ENCODE results near the gene CALML4.
"Not testable (repeated sequence)": the region's sequence is repeated elsewhere in the genome, so short reads cannot be mapped to it uniquely, and the experiment has no call there.

Gene CALML4

DNA sequence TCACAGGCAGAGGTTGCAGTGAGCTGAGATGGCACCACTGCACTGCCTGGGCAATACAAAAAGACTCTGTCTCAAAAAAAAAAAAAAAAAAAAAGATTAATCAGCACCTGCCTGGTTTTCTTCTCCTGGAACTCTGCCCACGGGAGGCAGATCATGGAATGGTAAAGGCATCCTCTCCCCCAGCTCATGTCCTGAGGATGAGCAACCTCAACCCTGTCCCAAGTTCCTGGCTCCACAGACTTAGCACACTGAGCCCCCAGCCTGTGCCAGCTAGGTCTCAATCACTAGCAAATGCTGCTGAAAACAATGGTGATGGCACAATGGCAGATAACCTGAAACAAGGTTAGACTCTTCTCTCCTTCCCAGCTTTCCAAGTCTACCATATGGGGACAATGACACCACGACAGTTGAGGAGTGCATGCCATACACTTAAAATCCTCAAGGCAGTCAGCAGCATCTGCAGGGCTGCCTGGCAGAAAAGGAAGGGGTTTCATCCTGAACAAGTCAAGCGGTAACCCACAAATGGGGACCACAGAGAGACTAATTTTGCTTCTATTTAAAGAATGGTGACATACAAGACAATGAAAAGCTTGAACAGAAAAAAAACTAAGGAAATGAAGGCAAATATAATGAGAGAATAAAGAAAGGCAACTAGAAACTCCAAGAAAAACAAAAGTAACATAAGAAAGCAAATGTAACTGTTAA lies 19.6 kb upstream of the CALML4 start:
- no peak for FAIRE-seq

DNA sequence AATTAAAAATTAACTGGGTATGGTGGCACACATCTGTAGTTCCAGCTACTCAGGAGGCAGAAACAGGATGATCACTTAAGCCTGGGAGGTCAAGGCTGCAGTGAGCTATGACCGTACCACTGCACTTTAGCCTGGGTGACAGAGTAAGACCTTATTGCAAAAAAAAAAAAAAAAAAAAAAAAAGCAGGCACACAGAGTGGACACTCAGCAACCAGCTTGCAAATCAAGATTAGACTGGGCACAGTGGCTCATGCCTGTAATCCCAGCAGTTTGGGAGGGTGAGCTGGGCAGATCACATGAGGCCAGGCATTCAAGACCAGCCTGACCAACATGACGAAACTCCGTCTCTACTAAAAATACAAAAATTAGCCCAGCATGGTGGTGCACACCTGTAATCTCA lies 19.0 kb upstream of the CALML4 start:
- FAIRE-seq = no peak

DNA sequence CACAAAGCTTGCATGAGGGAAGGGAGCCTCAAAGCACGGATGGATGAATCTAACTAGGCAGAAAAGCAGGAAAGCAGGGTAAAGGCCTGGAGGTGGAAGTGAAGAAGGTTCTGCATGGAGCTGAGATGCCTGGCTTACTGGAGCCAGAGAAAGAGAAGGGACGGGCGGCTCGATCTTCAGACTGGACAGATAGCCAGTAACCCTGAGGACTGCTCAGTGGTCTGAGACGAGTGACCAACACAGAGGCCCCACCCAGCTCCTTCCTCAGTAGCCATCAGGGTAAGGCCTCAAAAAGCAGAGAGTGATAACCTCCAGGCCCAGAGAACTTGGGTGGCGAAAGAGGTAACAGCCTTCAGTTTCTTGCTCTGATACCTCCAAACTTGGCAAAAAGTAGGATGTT lies 18.0 kb upstream of the CALML4 start:
- FAIRE-seq = no peak

DNA sequence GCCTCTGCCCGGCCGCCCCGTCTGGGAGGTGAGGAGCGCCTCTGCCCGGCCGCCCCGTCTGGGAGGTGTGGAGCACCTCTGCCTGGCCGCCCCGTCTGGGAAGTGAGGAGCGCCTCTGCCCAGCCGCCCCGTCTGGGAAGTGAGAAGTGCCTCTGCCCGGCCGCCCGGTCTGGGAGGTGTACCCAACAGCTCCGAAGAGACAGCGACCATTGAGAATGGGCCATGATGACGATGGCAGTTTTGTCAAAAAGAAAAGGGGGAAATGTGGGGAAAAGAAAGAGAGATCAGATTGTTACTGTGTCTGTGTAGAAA lies 17.3 kb upstream of the CALML4 start:
- not testable (repeated sequence) for FAIRE-seq

DNA sequence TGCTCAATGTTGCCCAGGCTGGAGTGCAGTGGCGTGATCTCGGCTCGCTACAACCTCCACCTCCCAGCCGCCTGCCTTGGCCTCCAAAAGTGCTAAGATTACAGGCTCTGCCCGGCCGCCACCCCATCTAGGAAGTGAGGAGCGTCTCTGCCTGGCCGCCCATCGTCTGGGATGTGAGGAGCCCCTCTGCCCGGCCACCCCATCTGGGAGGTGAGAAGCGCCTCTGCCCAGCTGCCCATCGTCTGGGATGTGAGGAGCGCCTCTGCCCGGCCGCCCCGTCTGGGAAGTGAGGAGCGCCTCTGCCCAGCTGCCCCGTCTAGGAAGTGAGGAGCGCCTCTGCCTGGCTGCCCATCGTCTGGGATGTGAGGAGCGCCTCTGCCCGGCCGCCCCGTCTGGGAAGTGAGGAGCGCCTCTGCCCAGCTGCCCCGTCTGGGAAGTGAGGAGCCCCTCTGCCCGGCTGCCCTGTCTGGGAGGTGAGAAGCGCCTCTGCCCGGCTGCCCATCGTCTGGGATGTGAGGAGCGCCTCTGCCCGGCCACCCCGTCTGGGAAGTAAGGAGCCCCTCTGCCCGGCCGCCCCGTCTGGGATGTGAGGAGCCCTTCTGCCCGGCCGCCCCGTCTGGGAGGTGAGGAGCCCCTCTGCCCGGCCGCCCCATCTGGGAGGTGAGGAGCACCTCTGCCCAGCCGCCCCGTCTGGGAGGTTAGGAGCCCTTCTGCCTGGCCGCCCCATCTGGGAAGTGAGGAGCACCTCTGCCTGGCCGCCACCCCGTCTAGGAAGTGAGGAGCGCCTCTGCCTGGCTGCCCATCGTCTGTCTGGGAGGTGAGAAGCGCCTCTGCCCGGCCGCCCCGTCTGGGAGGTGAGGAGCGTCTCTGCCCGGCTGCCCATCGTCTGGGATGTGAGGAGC lies 16.6 kb upstream of the CALML4 start:
- FAIRE-seq = not testable (repeated sequence)

DNA sequence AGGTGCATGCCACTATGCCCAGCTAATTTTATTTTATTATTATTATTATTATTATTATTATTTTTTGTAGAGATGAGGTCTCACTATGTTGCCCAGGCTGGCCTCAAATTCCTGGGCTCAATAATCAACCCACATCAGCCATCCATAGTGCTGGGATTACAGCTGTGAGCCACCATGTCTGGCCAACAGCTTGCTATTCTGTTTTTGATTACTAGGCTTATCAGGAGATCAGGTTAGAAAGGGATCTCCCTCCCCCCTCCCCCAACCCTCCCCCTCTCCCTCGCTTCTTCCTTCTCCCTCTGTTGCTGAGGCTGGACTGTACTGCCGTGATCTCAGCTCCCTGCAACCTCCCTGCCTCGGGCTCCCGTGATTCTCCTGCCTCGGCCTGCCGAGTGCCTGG lies 15.8 kb upstream of the CALML4 start:
- no peak for FAIRE-seq

DNA sequence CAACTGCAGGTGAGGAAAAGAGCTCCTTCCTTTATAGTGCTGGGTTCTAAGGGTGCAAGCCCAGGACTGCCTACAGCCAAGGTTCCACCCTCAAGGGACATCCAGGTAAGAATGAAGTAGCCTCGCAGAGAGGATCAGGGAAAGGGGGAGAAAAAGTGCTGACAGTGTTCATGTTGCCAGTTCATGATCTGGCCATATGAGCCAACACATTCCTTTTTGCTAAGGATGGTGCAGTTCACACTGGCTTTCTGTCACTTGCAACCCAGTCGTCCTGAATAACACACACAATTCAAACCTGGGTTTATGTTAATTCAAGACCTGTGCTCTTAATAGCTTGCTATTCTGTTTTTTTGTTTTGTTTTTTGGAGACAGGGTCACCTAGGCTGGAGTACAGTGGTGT lies 15.4 kb upstream of the CALML4 start:
- FAIRE-seq = no peak

DNA sequence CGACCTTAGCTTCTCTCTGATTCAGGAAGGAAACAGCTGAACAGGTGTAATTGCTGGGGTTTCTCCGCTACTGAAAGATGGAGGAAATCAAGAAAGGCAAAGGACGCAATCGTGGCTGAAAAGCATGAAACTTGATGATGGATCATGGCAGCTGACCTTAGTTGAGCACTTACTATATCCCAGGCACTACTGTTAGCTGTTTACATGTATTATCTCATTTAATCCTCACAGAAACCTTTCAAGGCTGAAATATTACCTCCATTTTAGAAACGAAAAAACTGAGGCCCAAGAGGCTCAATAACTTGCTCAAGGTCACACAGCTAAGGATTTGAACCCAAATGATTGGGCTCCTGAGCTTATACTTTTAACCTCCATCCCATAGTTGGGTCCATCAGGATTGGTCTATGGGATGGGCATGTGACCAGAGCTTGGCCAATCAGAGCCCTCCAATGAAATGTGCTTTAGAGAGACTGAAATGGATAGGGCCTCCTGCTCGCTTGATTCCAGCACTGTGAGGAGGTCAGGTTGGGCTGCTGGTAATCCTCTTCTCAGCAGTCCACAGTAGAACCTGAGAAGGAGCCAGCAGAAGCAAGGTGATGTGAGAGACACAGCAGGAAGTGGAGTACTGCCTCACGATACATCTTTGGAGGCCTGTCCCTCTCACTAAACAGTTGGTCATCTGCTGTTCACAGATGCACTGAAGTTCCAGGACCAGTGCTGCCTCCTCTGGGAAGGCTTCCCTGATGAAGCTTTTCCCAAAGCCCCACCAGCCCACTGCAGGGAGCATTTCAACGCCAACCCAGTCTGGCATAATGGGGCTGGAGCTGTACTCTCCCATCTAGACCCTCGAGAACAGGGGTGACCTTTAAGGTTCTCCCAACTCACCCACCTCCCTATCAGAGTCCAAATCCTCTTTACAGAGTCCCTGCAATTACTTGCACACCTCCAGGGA lies 14.0 kb upstream of the CALML4 start:
- FAIRE-seq = no peak

DNA sequence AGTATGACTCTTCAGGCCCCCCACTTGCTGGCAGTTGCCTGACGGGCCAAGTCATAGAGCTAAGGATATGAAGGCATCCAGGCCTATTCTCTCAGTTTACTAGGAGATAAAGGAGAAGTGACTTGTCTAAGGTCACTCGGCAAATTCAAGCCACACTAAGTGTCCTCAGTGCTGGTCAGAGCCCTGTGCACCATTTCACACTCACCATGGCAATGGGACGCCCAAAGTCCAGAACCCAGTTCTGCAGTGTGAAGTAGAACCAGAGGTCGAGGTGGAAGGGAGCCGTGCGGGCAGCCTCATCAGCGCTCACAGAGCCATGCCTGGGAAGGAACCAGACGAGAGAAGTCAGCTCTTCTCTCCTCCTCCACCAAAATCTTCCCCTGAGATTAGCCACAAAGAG lies 13.2 kb upstream of the CALML4 start:
- FAIRE-seq = no peak

DNA sequence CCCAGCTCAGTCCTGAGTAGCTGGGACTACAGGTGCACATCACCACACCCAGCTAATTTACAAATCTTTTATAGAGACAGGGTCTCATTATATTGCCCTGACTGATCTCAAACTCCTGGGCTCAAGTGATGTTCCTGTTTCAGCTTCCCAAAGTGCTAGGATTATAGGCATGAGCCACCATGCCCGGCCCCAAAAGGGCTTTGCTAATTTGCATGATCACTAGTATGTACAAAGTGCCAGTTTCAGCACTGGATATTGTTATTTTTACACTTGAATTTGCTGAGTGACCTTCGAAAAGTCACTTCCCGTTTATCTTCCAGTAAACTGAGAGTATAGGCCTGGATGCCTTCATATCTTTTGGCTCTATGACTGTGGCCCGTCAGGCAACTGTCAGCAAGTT lies 12.2 kb upstream of the CALML4 start:
- FAIRE-seq = no peak

DNA sequence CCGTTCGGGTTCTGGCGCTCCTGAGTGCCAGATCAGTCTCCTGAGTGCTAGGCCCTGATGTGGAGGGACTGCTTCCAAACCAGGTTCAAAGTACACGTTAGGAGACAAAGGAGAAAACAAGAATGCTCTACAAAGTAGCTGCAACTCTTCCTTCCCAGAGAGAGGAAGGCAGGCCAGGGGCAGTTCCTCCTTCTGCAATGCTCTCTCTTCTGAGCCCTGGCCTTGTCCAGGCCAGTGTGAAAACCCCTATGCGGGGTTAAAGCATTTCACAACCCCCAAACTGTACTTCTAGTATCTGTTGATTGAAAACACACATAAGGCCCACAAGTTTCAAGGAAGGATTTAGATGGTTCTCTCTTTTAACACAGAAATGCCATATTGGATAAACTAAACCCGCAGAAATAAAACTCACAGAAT lies 9.7 kb upstream of the CALML4 start:
- no peak for FAIRE-seq

DNA sequence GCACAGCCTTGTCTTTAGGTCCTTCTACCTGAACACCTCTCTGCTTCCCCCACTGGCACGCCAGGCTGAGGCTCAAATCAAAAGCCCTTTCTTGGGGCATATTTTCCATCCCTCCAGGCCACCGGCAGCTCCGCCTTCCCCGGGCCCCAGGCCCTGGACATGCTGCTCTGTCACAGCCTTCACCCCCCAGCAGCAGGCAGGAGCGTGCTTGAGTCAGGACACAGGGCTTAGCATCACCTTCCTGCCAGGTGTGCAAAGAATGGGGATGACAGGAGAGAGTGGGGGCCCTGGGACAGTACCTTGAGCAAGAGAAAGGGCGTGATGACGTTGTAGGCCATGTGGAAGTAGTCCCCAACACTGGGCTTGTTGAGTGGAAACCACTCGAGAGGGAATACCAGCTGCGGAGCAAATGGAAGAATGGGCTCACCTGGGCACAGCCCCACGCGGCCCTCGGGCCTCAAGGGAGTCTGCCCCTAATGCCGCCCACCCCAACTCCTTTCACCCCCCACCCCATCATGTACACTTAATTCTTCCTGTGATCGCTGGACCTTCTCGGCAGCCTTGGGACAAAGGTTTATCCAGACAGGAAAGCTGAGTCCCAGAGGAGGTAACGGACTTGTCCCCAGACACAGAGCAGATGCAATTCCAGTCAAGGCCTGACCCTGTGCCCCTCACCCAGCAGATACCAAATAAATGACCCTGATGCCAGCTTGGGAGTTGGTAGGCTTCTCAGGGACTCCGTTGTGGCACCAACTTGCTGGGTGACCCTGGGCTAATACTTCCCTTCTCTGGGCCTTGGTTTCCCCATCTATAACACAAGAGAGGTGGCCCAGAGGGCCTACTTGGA lies 9.1 kb upstream of the CALML4 start:
- no peak for FAIRE-seq

DNA sequence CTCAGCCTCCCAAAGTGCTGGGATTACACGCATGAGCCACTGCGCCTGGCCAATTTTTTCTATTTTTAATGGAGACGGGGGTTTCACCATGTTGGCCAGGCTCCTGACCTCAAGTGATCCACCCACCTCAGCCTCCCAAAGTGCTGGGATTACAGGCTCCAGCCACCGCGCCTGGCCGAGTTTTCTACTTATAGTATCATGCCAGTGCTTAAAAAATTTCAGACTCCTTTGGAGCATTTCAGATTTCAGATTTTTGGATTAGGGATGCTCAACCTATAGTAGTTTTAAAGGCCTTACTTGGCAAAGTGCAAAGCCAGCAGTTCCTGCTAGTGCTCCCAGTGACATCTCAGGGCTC lies 8.3 kb upstream of the CALML4 start:
- not testable (repeated sequence) for FAIRE-seq

DNA sequence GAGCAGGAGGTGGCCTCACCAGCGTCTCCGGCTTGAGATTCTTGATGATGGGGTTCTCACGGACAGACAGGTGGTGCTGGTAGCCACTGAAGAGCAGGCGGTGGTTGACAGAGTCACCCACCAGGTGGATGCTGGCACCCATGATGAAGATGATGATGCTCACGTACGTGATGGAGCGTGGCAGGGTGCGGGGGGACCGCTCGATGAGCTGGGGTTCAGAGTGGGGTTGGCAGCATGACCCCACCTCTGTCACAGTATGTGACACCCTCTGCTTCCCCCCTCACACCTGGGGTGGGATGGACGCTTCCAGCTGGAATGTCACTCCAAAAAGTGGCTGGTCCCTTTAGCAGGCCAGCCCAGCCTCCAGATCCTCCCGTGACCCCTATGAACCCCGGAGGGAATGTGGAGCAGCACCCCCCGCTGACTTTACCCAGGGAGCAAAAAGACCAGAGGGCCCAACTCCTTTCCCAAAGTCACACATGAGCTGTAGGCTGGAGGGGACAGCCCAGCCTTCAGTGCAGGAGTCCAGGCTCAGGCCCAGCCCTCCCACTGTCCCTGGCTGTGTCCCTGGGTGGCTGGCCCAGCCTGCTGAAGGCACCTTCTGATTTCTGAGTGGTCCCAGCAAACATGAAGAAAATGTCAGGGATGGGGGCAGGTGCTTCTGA lies 6.7 kb upstream of the CALML4 start:
- no peak for FAIRE-seq

DNA sequence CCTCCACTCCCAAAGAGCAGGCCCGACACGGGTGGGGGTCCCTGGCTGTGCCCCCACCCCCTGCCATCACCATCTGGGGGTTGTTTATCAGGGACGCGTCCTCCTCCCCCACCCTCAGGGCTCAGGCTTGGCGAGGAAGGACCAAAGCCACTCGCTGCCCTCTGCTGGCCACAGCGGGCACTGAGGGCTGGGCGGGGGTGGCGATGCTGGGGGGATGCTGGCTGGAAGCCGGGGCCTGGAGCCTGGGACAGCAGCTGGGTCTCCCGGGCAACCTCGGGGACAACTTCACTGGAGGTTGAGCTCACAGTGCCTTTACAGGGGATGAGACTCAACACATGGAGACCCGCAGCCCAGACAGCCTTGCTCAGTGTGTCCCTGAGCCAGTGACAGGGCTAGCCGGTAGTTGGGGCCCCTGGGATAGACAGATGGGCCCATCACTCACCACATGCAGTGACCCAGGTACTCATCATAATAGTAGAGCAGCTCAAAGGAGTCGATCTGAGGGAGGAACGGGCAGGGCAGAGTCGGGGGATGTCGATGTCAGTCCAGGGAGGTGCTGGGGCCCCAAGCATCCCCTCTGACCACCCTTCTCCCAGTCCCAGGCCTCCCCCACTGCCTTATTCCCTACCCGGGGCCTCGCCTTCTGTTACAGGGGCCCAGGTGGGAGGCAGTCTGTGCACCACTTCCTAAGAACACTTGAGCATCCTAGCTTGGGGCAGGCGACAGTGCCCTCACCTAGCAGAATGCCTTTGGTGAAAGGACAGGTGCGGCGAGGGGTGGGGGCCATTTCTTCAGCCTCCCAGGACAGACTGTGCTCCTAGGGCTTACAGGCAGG lies 5.9 kb upstream of the CALML4 start:
- no peak for FAIRE-seq

DNA sequence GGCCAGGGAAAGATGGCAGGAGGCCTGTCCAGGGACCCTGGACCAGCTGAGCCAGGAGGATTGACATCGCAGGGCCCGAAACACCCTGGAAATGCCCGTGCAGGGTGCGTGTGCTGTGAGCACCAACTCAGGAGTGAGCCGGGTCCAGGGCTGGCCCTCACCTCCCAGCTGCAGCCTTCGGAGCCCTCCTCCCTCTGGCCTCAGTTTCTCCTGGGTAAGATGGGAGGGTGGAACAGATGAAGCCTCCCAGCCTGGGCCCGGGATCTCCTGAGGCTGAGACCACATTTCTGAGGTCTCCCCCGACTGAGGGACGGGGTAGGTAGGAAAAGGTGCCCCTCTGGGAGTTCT lies 5.3 kb upstream of the CALML4 start:
- no peak for FAIRE-seq

DNA sequence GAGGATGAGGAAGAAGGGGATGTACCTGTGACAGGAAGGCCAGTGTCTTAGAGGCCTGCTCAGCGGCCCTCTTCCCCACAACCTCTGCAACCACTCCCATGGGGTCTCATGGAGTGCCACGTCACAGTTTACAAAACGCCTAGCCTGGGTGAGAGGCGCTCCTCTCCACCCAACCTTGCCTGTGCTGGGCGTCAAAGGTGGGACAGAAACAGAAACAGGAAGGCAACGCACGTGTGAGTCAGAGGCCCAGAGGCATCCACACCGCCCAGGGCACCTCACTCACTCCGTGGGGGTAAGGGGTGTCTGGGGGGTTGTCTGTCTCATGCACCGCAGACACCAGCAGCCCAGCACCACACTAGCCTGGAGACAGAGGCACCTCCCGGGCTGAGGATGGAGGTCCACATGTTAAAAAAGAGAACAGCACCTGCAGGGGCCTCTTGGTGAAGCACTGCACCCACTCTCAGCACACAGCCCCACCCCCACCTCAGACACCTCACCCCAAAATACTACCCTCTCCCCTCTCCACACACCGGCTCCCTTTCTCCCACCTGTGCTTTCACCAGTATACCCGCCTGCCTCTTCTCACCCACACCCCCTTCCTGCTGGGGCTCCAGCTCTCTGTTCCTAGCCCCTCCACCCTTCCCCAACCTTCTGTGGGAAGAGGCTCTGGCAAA lies 4.7 kb upstream of the CALML4 start:
- no peak for FAIRE-seq

DNA sequence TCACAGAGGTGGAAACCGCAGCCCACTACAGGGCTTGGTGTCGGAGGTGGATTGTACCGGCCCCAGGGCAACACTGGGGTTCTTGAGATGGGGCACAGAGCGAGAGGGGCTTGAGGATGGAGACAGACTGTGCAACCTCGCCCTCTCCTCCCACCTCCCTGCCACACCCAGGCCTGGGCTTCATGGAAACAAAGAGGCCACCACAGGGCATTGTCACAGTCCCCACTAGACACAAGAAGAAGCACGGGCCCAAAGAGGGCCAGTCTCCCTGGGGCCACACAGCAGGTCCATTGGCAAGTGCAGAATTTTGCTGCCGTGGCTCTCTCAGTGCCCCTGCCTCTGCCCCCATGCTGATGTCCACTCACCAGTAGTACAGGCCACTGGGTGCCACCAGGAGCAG lies 4.1 kb upstream of the CALML4 start:
- no peak for FAIRE-seq

DNA sequence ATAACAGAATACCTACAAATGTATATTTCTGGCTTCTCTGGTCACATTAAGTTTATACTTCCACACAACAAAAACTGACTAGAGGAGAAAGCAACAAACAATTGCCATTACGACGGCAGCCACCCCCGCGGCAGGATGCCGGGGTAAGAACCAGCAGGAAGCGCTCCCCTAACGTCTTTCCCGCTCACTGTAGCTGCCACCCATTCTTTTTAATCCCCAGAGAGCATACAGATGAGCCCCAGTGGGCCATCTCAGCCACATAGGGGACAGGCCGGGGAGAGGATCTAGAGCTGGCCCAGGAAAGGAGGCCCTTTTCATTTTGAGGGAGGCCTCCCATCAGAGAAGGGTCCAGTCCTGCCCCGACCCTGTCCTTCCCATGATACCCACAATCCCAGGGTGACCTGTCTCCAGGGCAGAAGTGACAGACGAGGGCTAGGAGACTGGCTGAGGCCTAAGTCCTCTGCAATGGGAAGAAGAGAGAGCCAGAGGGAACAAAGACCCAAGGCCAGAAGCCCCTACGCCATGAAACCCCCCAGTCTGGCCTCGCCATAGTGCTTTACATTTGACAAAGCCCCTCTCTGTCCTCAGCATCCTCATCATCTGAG lies 3.6 kb upstream of the CALML4 start:
- FAIRE-seq = no peak

DNA sequence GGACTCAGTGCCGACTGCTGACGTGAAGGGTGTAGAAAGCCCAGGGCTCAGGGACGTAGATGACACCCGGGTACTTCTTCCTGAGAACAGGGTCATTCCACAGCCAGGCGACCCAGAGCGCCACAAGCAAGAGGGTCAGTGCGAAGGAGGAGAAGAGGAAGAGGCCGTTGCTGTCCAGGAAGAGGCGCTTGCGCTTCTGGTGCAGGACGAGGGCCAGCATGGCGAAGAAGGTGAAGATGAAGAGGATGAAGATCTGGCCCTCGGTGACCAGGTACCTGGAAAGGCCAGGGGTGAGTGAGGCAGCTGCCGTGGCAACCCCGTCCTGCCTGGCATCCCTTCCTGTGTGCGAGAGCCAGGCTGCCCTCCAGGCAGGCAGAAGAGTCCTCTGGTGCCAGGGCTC lies 3.0 kb upstream of the CALML4 start:
- FAIRE-seq = no peak
